Neural cell (in vitro differentiated cells): ENCODE measurements around the gene CNTNAP2.
"Not testable (repeated sequence)": the region's sequence is repeated elsewhere in the genome, so short reads cannot be mapped to it uniquely, and the experiment has no call there.

Experiments used
- CTCF ChIP-seq: fragments of 450-650 bp; IDR thresholded peaks from 2 replicates; pipeline ENCODE4 v1.5.1; 2014; ENCODE audit warnings: antibody characterized with exemption, mild to moderate bottlenecking, moderate library complexity; ENCODE audit not compliant: poor library complexity, severe bottlenecking
- EZH2 ChIP-seq: fragments of 200-600, 300-800 bp; shearing (Covaris generic), sonication (generic); IDR thresholded peaks from 2 replicates; pipeline ENCODE4 v1.6.1; 2014; ENCODE audit warnings: antibody characterized with exemption, low read length, borderline replicate concordance, mild to moderate bottlenecking; ENCODE audit not compliant: insufficient read depth, poor library complexity, severe bottlenecking

- not testable (repeated sequence) for TF ChIP-seq CTCF, EZH2
Measured at GRCh38 chr7:146248744-146249143, 132.1 kb downstream of the CNTNAP2 start.
